GM12864 (cell line): ENCODE results near the gene ELK3.

Experiments used
- DNase-seq: peaks from one replicate; pipeline ENCODE4 v3.0.0-alpha.2; 2011; ENCODE audit warnings: low read depth
- H3K4me3 ChIP-seq: 2 replicates; pipeline ENCODE4 v1.5.1; 2011; ENCODE audit warnings: mild to moderate bottlenecking, low read depth, low read length, control low read depth
- CTCF ChIP-seq: IDR thresholded peaks from 2 replicates; pipeline ENCODE4 v1.5.1; 2011; ENCODE audit warnings: low read depth, mild to moderate bottlenecking, moderate library complexity, low read length, control low read depth, inconsistent platforms; ENCODE audit errors: missing control alignments

Gene ELK3

GRCh38 chr12:96170762-96171161 is 23.4 kb upstream of the ELK3 start:
- no peak for DNase-seq
- H3K4me3 ChIP-seq, result no peak overlapping the region
- TF ChIP-seq CTCF, result no peak

- no peak for TF ChIP-seq CTCF
- H3K4me3 ChIP-seq, result no peak overlapping the region
- DNase-seq, result no peak
Measured at GRCh38 chr12:96171905-96172304, 22.3 kb upstream of the ELK3 start.

GRCh38 chr12:96172981-96173380 is 21.2 kb upstream of the ELK3 start:
- TF ChIP-seq CTCF, result no peak
- no peak overlapping the region for H3K4me3 ChIP-seq
- DNase-seq, result no peak

- H3K4me3 ChIP-seq, result no peak overlapping the region
- TF ChIP-seq CTCF, result no peak
- DNase-seq, result no peak
Measured at GRCh38 chr12:96176575-96176974, 17.6 kb upstream of the ELK3 start.

- TF ChIP-seq CTCF, result no peak
- DNase-seq, result no peak
- H3K4me3 ChIP-seq, result no peak overlapping the region
Measured at GRCh38 chr12:96177013-96177412, 17.2 kb upstream of the ELK3 start.

- TF ChIP-seq CTCF, result no peak
- H3K4me3 ChIP-seq, result no peak overlapping the region
- no peak for DNase-seq
Measured at GRCh38 chr12:96183734-96184370, 10.3 kb upstream of the ELK3 start.

- DNase-seq, result no peak
- no peak for TF ChIP-seq CTCF
- H3K4me3 ChIP-seq, result no peak overlapping the region
Measured at GRCh38 chr12:96185914-96186313, 8.3 kb upstream of the ELK3 start.
